Measurements from ENCODE around the gene LYST.
"Not testable (repeated sequence)": the region's sequence is repeated elsewhere in the genome, so short reads cannot be mapped to it uniquely, and the experiment has no call there.

The LYST gene
- total RNA-seq: 240 to 357 reads per million in 2 donors

DNA sequence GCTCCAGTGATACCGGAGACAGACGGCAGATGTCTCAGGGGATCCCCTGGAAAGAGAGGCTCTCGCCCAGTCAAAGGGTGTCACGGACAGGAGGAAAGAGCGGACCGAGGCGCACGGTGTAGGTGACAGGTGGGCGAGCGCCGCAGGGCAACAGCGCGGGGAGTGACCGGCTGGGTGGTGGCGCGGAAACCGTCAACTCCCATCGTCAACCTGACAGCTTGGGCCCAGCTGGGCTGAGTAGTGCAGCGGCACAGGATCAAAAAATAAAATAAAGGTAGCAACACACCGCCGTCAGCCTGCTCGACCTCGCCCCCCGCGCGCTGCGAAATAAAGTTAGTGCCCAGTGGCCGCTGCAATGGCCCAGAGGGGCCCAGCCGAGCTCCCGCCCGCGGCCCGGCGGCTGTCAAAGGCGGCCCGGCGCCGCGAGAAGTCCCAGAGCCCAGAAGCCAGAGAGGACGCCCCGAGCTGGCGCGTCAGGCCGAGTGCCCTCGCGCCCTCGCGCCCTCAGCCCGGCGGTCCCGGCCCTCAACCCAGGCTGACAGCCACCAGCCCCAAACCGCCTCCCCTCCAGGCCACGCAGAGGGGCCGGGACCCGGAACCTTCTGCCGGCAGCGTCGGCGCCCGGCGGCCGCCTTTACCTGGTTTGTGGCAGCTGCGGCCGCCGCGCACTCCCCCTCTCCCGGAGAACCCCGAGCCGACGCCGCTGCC, at the start of gene LYST:
TSS of gene LYST (minus strand) at position 702 of the 708 bp plus-strand sequence. CDS start 36,489 bp downstream, outside the sequence.
- DNase-seq: no peak

GRCh38 chr1:235915489-235915888, 48.8 kb upstream of the LYST start:
- not testable (repeated sequence) for DNase-seq

DNA sequence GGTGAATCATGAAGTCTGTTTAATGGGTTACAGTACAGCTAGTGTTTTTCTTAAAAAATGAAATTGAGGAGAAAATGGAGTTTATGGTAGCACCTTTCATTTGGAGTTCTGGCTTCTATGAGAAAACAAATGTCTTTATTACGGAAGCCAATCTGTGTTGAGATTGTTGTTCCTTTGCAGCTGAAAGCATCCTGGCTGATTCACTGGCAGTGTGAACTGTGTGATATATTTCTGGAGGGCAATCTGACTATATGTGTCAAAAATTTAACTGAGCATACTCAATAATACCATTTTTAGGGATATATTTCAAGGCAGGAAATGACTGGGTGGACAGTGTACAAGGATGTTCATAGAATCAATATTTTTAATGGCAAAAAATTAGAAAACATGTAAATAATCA, 46.6 kb upstream of the LYST start:
- DNase-seq: no peak

DNA sequence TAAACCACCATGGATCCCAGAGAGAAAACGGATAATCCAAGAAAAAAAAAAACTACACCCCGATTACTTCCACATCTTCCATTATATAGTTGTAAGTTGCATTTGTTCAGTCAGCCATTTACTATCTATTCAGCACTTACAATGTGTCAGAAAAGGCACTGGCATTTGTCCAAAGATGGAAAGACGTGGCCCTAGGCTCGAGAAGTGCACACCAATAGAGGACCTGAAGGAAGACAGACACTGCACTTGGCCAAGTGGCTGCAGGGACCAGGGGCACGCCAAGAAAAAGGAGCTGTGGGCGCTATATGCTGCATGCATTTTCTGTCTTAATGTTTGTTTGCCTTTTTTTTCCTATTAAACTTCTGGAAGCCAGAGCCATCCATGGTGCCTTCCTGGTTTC, 45.2 kb upstream of the LYST start:
- no peak for DNase-seq

DNA sequence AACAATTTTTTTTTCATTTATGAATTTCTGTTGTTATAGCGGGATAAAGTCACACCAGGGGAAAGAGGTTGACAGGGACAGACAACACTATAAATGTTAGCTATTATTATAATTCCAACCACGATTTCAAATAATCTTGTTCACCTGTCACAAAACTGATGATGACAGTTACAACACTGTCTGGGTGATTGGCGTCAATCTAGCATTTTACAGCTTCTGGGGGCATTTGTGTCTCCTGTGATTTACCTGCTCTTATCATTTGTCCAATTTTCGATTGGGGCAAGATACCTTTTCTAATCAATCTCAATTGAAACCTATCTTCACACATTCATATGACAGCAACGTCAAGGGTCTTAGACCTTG, 44.6 kb upstream of the LYST start:
- DNase-seq: no peak

- no peak for DNase-seq
These were observed 43.9 kb upstream of the LYST start for GRCh38 chr1:235910357-235911299.

DNA sequence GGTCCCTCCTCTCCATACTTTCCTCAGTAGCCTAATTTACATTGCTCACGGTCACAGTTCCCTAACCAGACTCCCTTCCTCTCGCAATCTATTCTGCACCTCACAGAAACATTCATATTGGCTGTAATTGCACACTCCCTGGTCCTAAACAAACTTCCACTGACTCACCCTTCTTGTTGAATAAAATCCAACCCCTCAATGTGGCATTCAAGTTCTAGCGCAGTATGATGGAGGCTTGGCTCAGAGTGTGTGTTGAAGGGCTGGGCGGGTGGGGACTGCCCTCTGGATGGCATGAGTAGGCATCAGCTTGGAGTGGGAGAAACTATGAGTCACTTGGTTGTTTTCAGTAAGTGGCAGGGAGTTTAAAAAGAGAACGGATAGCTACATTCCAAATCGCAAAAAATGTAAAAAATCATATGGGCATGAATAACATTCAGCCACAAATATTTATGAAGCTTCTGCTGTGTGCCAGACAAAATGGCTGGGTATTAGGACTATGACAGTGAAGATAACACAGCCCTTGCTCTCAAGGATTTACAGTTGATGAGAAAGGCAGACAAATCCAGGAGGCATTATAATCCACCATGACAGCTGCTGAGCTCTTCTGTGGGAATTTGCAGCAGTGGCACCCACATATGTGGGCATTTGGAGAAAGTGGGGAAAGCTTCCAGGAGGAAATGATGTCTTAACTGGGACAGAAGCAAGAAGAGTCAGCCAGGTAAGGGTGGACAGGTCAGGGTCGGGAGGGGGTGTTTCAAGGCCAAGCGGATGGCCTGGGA, 42.2 kb upstream of the LYST start:
- DNase-seq: no peak

DNA sequence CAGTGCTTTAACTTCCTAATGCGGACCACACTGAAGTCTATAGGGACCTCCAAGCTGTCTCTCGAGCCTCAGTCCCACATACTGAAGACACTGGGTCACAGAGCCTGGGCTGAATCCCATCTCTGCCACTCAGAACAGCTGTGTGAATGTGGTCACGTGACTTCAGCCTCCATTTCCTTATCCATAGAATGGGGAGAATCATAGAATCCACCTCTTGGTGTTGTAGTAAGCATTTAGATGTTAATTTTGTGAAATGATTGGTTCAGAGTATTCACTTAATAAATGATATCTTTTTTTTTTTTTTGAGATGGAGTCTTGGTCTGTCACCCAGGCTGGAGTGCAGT, 41.2 kb upstream of the LYST start:
- no peak for DNase-seq

GRCh38 chr1:235907187-235907896, 40.6 kb upstream of the LYST start:
- no peak for DNase-seq

DNA sequence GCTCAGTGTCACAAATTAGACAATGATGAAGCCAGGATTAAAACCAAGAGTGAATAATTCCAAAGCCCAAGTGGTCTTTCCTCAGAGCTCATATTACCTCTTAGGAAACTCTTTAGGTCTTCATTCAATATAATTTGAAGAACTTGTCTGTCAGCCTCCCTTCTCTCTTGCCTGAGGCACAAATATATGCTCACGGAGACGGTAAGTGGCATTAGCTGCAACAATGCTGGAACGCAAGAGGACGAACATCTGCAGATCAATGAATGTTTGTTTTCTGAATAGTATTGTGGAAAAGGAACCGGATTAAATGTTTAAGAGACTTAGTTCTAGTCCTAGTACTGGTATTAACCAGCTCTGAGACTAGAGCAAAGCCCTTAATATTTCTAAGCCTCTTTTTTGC, 39.7 kb upstream of the LYST start:
- DNase-seq: no peak

DNA sequence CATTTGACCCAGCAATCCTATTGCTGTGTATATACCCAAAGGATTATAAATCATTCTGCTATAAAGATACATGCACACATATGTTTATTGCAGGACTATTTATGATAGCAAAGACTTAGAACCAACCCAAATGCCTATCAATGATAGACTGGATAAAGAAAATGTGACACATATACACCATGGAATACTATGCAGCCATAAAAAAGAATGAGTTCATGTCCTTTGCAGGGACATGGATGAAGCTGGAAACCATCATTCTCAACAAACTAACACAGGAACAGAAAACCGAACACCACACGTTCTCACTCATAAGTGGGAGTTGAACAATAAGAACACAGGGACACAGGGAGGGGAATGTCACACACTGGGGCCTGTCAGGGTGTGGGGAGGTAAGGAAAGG, 37.1 kb upstream of the LYST start:
- DNase-seq: not testable (repeated sequence)

- DNase-seq: no peak
These were observed 36.2 kb upstream of the LYST start for GRCh38 chr1:235902677-235903542.

- no peak for DNase-seq
These were observed 34.8 kb upstream of the LYST start for GRCh38 chr1:235901461-235901860.

- no peak for DNase-seq
These were observed 31.4 kb upstream of the LYST start for GRCh38 chr1:235898126-235898525.

DNA sequence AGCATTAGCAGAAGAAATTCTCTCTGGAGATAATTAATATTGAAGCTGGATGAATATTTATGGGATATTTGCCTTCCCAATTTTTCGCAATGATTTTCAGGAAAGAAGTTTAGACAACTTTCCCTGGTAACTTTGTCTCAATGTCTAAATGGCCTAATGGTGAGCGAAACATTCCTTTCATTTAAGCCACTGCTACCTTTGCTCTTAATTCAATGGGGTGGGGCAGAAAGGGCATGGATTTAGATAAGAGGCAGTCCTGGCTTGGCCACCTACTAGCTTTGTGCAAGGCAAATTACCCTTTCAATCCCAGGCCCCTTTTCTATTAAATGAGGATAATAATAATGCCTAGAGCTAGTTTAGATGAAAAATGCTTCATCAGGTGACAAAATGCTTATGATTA, 27.1 kb upstream of the LYST start:
- no peak for DNase-seq

DNA sequence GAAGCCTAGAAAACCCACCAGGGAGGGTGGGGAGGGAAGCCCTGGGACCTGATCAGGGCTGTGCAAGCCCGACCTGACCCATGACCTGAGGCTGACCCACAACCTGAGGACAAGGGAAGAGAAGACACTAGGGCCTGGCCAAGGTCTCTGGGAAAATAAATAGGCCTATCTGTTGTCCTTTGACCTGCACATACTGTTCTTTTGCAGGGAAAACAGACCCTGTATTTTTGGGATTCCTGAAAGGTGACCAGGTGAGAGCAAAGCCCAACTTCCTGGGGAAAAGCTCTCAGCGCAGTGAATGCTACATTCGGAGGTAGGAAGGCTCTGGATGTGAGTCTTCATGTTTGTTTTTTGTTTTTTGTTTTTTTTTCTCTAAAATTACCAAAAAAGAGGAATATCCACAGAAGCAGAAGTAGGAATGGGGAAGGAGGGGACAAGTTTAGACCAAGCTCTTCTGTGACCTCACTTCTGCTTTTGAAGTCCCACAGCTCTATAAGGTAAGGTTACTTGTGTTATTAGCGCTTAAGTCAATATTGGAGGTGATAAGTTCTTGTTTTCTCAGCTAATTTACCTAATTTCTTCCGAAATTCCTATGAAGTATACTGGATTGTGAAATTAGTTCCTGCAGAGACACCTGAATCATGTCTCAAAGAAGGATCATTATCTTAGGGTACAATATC, 26.2 kb upstream of the LYST start:
- no peak for DNase-seq

DNA sequence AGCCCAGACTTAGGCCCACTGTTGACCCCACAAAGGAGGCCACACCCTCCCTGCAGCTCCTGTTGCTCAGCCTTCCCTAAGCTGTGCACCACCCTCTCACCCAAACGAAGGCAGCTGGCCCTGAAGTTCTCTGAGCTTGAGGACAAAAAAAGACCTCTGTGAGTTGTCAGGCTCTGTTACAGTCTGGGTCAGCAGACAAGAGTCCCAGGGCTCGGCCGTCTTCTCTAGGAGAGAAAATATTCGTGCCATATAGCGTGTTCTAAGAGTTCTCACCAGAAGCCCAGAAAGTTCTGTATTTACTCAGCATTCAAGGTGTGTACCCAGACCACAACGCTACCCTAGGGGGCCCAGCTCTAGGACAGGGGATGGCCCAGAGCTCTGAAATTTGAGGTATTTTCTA, 25.5 kb upstream of the LYST start:
- DNase-seq: no peak

- no peak for DNase-seq
These were observed 21.5 kb upstream of the LYST start for GRCh38 chr1:235888119-235888643.

DNA sequence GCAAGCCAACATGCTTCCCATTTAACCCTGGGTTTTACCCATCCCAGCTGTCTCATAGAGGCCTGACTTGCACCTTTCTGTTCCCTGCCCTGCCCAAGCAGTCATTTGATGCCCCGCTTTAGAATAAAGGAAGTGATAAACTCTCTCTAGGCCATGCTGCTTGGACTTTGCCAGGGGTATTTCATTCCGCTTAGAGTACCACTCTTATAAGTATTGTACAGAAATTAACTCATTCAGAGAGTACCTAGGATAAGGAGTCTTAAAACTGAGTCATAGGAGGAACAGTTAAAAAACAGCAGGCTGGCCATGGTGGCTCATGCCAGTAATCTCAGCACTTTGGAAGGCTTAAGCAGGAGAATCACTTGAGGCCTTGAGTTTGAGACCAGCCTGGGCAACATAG, 21.0 kb upstream of the LYST start:
- DNase-seq: no peak

DNA sequence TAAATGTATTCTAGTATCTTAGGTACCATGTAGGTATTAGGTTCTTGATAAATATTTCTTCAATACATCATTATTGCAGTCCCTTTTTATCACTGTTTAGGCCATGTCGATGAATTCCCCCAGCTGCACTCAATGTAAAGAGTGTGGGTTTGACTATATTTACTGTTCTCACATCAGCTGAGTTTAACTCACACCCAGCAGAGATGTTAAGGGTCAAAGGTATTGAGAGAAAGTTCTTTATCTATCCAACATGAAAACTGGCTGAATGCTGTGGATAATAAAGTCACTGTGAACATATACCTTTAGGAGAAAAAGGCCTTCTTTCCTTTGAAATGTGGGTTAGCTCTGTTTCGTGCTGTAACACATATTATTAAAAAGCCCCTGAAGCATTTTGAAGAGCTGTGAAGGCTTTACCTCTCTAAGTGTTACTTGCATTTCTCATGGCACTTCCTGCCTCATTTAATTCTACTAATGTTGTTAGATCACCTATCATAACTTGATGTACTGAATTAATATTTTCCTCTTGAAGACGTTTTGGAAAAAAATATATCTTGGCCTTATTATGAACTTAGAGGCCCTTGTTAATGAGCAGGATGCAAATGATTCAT, 19.1 kb upstream of the LYST start:
- no peak for DNase-seq

Measured in activated gamma-delta T cell (primary cell).